ENCODE data around the gene DEFB121. TPM values are rescaled to one million over a fixed set of nuclear protein-coding genes. Genes with fewer than 3 reads are reported as not detected.
"Not testable (repeated sequence)": the region's sequence is repeated elsewhere in the genome, so short reads cannot be mapped to it uniquely, and the experiment has no call there.

The DEFB121 gene
- total and polyA plus RNA-seq, 2 experiments from 2014 or later = not detected

GRCh38 chr20:31368301-31368700 is 37.7 kb downstream of the DEFB121 start, which contains the start of gene DEFB118:
DEFB118 (plus strand) TSS chr20:31368601; CDS start chr20:31368651, 50 bp downstream.
- Histone ChIP-seq H3F3A (ENCODE audit: insufficient read depth) (no peaks in the 10 kb centered on the region), H3K36me3 (ENCODE audit: low read depth) (no peaks in the 10 kb centered on the region), H3K4me1 (ENCODE audit: insufficient read depth) (no peaks in the 10 kb centered on the region), H3K9ac (no peak within 1 kb of the TSS), H3K4me3 (no peak within 1 kb of the TSS), H3K9me2 (ENCODE audit: insufficient read depth) (no peaks in the 10 kb centered on the region), H3K27me3 (replicated peaks; ENCODE audit: insufficient read depth) (no peaks in the 10 kb centered on the region), H4K20me1 (ENCODE audit: insufficient read depth) (no peaks in the 10 kb centered on the region), H3K79me2 (ENCODE audit: insufficient read depth) (no peaks in the 10 kb centered on the region), H3K9me3 (ENCODE audit: low read depth) (no peaks in the 10 kb centered on the region), H2AFZ (no peak within 1 kb of the TSS), H3K4me2 (ENCODE audit: unreplicated experiment) (no peak within 1 kb of the TSS), H3K27ac (no peak within 1 kb of the TSS)
- WGBS, 2 experiments (ENCODE audit: low coverage in 1 of 2, low lambda C conversion rate in 2 of 2, missing lambda C conversion rate in 2 of 2) = 13 to 14% methylated on average over 2 of the region's 2 CpGs
- DNase-seq = no peak
- TF ChIP-seq EZH2 (IDR thresholded peaks at IDR 0.05; ENCODE audit: insufficient read depth, poor library complexity, severe bottlenecking) = no peak
- in situ Hi-C loops (cut with MboI) = no loop called here

GRCh38 chr20:31364272-31364671 is 41.7 kb downstream of the DEFB121 start:
- H3F3A ChIP-seq (ENCODE audit: insufficient read depth); DNase-seq; H3K4me3 ChIP-seq; H3K36me3 ChIP-seq (ENCODE audit: low read depth); H3K9ac ChIP-seq; H3K4me1 ChIP-seq (ENCODE audit: insufficient read depth); H3K9me3 ChIP-seq (ENCODE audit: low read depth); in situ Hi-C loops (cut with MboI); H3K27me3 ChIP-seq (replicated peaks; ENCODE audit: insufficient read depth); H3K79me2 ChIP-seq (ENCODE audit: insufficient read depth); H3K4me2 ChIP-seq (ENCODE audit: unreplicated experiment); H3K27ac ChIP-seq; H2AFZ ChIP-seq; H4K20me1 ChIP-seq (ENCODE audit: insufficient read depth); H3K9me2 ChIP-seq (ENCODE audit: insufficient read depth): not testable (repeated sequence)
- WGBS, 2 experiments (ENCODE audit: low coverage in 1 of 2, low lambda C conversion rate in 2 of 2, missing lambda C conversion rate in 2 of 2) = 29 to 34% methylated on average over 5 of the region's 5 CpGs

- Histone ChIP-seq H4K20me1 (ENCODE audit: insufficient read depth) (no peaks in the 10 kb centered on the region), H3K79me2 (ENCODE audit: insufficient read depth) (no peaks in the 10 kb centered on the region), H3K9me2 (ENCODE audit: insufficient read depth) (no peaks in the 10 kb centered on the region), H2AFZ (no peak overlapping the region), H3K4me2 (ENCODE audit: unreplicated experiment) (no peak overlapping the region), H3K9ac (no peak overlapping the region), H3K4me1 (ENCODE audit: insufficient read depth) (no peaks in the 10 kb centered on the region), H3K4me3 (no peak overlapping the region), H3K27ac (no peak overlapping the region), H3F3A (ENCODE audit: insufficient read depth) (no peaks in the 10 kb centered on the region), H3K9me3 (ENCODE audit: low read depth) (no peaks in the 10 kb centered on the region), H3K36me3 (ENCODE audit: low read depth) (no peaks in the 10 kb centered on the region), H3K27me3 (replicated peaks; ENCODE audit: insufficient read depth) (no peaks in the 10 kb centered on the region)
- WGBS, 2 experiments (ENCODE audit: low coverage in 1 of 2, low lambda C conversion rate in 2 of 2, missing lambda C conversion rate in 2 of 2) = 24 to 36% methylated on average over 4 of the region's 4 CpGs
- TF ChIP-seq EZH2 (IDR thresholded peaks at IDR 0.05; ENCODE audit: insufficient read depth, poor library complexity, severe bottlenecking) (no peak), EZH2phosphoT487 (IDR thresholded peaks at IDR 0.05; ENCODE audit: insufficient read depth, low read depth) (no peak)
- no peak for DNase-seq
- in situ Hi-C loops (cut with MboI) = no loop called here
These were observed 42.7 kb downstream of the DEFB121 start for GRCh38 chr20:31363295-31363694.

GRCh38 chr20:31355981-31356380 is 50.0 kb downstream of the DEFB121 start:
- no peaks in the 10 kb centered on the region for H3K79me2 ChIP-seq (ENCODE audit: insufficient read depth)
- in situ Hi-C loops (cut with MboI) = no loop called here
- no peak overlapping the region for H2AFZ ChIP-seq
- no peak overlapping the region for H3K27ac ChIP-seq
- no peaks in the 10 kb centered on the region for H3K9me2 ChIP-seq (ENCODE audit: insufficient read depth)
- 4 to 12% methylated on average over 1 of the region's 1 CpG for WGBS, 2 experiments (ENCODE audit: low coverage in 1 of 2, low lambda C conversion rate in 2 of 2, missing lambda C conversion rate in 2 of 2)
- H3K27me3 ChIP-seq (replicated peaks; ENCODE audit: insufficient read depth) = no peaks in the 10 kb centered on the region
- H3K4me3 ChIP-seq = no peak overlapping the region
- no peak overlapping the region for H3K4me2 ChIP-seq (ENCODE audit: unreplicated experiment)
- H3K36me3 ChIP-seq (ENCODE audit: low read depth) = no peaks in the 10 kb centered on the region
- no peak overlapping the region for H3K9ac ChIP-seq
- H4K20me1 ChIP-seq (ENCODE audit: insufficient read depth) = no peaks in the 10 kb centered on the region
- no peaks in the 10 kb centered on the region for H3F3A ChIP-seq (ENCODE audit: insufficient read depth)
- no peaks in the 10 kb centered on the region for H3K9me3 ChIP-seq (ENCODE audit: low read depth)
- no peaks in the 10 kb centered on the region for H3K4me1 ChIP-seq (ENCODE audit: insufficient read depth)
- no peak for TF ChIP-seq EZH2 (IDR thresholded peaks at IDR 0.05; ENCODE audit: insufficient read depth, poor library complexity, severe bottlenecking)
- no peak for TF ChIP-seq EZH2phosphoT487 (IDR thresholded peaks at IDR 0.05; ENCODE audit: insufficient read depth, low read depth)
- DNase-seq = peak; percentile 1

Small RNAs within 50 kb of the gene (small RNA-seq; reads per million reads assigned to genes)
- not detected for gene DEFB117 (ENCODE audit: low read depth, low replicate concordance)
- not detected for gene RF00561 (ENCODE audit: low read depth, low replicate concordance)
- not detected for gene RNA5SP480 (ENCODE audit: low read depth, low replicate concordance)

Other genes starting within 250 kb of the DEFB121 start
- not detected in 2 replicates for gene DEFB115, start 148.6 kb downstream of the DEFB121 start, total RNA-seq (2014; rRNA removed; shearing (Covaris generic))
- gene DEFB115, start 148.6 kb downstream of the DEFB121 start, polyA plus RNA-seq (2016; fragmentation: Nextera tagmentation; extraction: Ambion mirVana) = not detected in 2 replicates
- not detected in 2 replicates for gene DEFB116, start 97.6 kb downstream of the DEFB121 start, total RNA-seq (2014; rRNA removed; shearing (Covaris generic))
- not detected in 2 replicates for gene DEFB116, start 97.6 kb downstream of the DEFB121 start, polyA plus RNA-seq (2016; fragmentation: Nextera tagmentation; extraction: Ambion mirVana)
- gene DEFB118, start 37.6 kb downstream of the DEFB121 start, total RNA-seq (2014; rRNA removed; shearing (Covaris generic)) = not detected in 2 replicates
- gene DEFB118, start 37.6 kb downstream of the DEFB121 start, polyA plus RNA-seq (2016; fragmentation: Nextera tagmentation; extraction: Ambion mirVana) = not detected in 2 replicates
- gene DEFB119, start 15.6 kb downstream of the DEFB121 start, total RNA-seq (2014; rRNA removed; shearing (Covaris generic)) = not detected in 2 replicates
- gene DEFB119, start 15.6 kb downstream of the DEFB121 start, polyA plus RNA-seq (2016; fragmentation: Nextera tagmentation; extraction: Ambion mirVana) = not detected in 2 replicates
- not detected in 2 replicates for gene DEFB123, start 34.4 kb upstream of the DEFB121 start, total RNA-seq (2014; rRNA removed; shearing (Covaris generic))
- not detected in 2 replicates for gene DEFB123, start 34.4 kb upstream of the DEFB121 start, polyA plus RNA-seq (2016; fragmentation: Nextera tagmentation; extraction: Ambion mirVana)
- gene DEFB124, start 68.9 kb upstream of the DEFB121 start, total RNA-seq (2014; rRNA removed; shearing (Covaris generic)) = not detected in 2 replicates
- not detected in 2 replicates for gene DEFB124, start 68.9 kb upstream of the DEFB121 start, polyA plus RNA-seq (2016; fragmentation: Nextera tagmentation; extraction: Ambion mirVana)
- gene REM1, start 69.1 kb upstream of the DEFB121 start, total RNA-seq (2014; rRNA removed; shearing (Covaris generic)) = not detected in 2 replicates
- not detected in 2 replicates for gene REM1, start 69.1 kb upstream of the DEFB121 start, polyA plus RNA-seq (2016; fragmentation: Nextera tagmentation; extraction: Ambion mirVana)
- gene HM13, start 108.2 kb upstream of the DEFB121 start, total RNA-seq (2014; rRNA removed; shearing (Covaris generic)) = 110 and 117 TPM in 2 replicates
- gene HM13, start 108.2 kb upstream of the DEFB121 start, polyA plus RNA-seq (2016; fragmentation: Nextera tagmentation; extraction: Ambion mirVana) = 424 and 434 TPM in 2 replicates
- 583 and 780 TPM in 2 replicates for gene ID1, start 199.1 kb upstream of the DEFB121 start, total RNA-seq (2014; rRNA removed; shearing (Covaris generic))
- gene ID1, start 199.1 kb upstream of the DEFB121 start, polyA plus RNA-seq (2016; fragmentation: Nextera tagmentation; extraction: Ambion mirVana) = 248 TPM in 2 replicates
- not detected in 2 replicates for gene COX4I2, start 231.7 kb upstream of the DEFB121 start, total RNA-seq (2014; rRNA removed; shearing (Covaris generic))
- gene COX4I2, start 231.7 kb upstream of the DEFB121 start, polyA plus RNA-seq (2016; fragmentation: Nextera tagmentation; extraction: Ambion mirVana) = not detected in 2 replicates

All from GM23248 (cell line).